Hepatocyte (in vitro differentiated cells): ENCODE data around the gene MLLT1. TPM values are rescaled to one million over a fixed set of nuclear protein-coding genes. Genes with fewer than 3 reads are reported as not detected.

ENCODE experiments used
- DNase-seq: peaks from one replicate; pipeline ENCODE4 v3.0.0-alpha.2; 2016; ENCODE audit warnings: low spot score
- H2AFZ ChIP-seq: fragments of 200-600 bp; sonication (generic); 2 replicates; pipeline ENCODE4 v1.6.0; 2016; ENCODE audit warnings: antibody characterized with exemption, mild to moderate bottlenecking
- H3K27ac ChIP-seq: fragments of 200-600 bp; sonication (generic); 2 replicates; pipeline ENCODE4 v1.5.1; 2016; ENCODE audit warnings: mild to moderate bottlenecking
- H3K27me3 ChIP-seq: fragments of 200-600 bp; sonication (generic); 2 replicates; pipeline ENCODE4 v1.6.1; 2016
- H3K36me3 ChIP-seq: fragments of 200-600 bp; sonication (generic); replicated peaks from 2 replicates; pipeline ENCODE4 v1.5.1; 2016; ENCODE audit warnings: low read depth; ENCODE audit not compliant: insufficient read depth
- H3K4me1 ChIP-seq: fragments of 200-600 bp; sonication (generic); 2 replicates; pipeline ENCODE4 v1.5.1; 2016; ENCODE audit warnings: mild to moderate bottlenecking, moderate library complexity; ENCODE audit not compliant: insufficient read depth
- H3K4me2 ChIP-seq: fragments of 200-600 bp; sonication (generic); 2 replicates; pipeline ENCODE4 v1.6.0; 2016
- H3K4me3 ChIP-seq: fragments of 200-600 bp; sonication (generic); 2 replicates; pipeline ENCODE4 v1.5.1; 2016; ENCODE audit warnings: mild to moderate bottlenecking
- H3K79me2 ChIP-seq: fragments of 200-600 bp; sonication (generic); 2 replicates; pipeline ENCODE4 v1.6.0; 2017; ENCODE audit warnings: mild to moderate bottlenecking
- H3K9me2 ChIP-seq: fragments of 200-600 bp; sonication (generic); replicated peaks from 2 replicates; pipeline ENCODE4 v1.6.0; 2017; ENCODE audit warnings: mild to moderate bottlenecking; ENCODE audit not compliant: insufficient read depth
- H3K9me3 ChIP-seq: fragments of 200-600 bp; sonication (generic); 2 replicates; pipeline ENCODE4 v1.5.1; 2016; ENCODE audit warnings: low read depth, mild to moderate bottlenecking
- H4K20me1 ChIP-seq: fragments of 200-600 bp; sonication (generic); 2 replicates; pipeline ENCODE4 v1.6.0; 2016; ENCODE audit warnings: mild to moderate bottlenecking; ENCODE audit not compliant: insufficient read depth, poor library complexity, severe bottlenecking
- EZH2 ChIP-seq: fragments of 200-600 bp; sonication (generic); IDR thresholded peaks from 2 replicates; pipeline ENCODE4 v1.6.1; 2016; ENCODE audit warnings: antibody characterized with exemption, mild to moderate bottlenecking, borderline replicate concordance
- EZH2phosphoT487 ChIP-seq: fragments of 200-600 bp; sonication (generic); IDR thresholded peaks from one replicate; pipeline ENCODE4 v1.6.1; 2018; ENCODE audit warnings: antibody characterized with exemption, mild to moderate bottlenecking, low read depth, moderate library complexity; ENCODE audit not compliant: unreplicated experiment, severe bottlenecking
- WGBS: methylation state at CpG from one replicate; pipeline ENCODE4 v1.1.6; 2016; ENCODE audit warnings: low lambda C conversion rate; ENCODE audit errors: missing lambda C conversion rate; 5-methylcytosine and 5-hydroxymethylcytosine counted together
- polyA plus RNA-seq: library from polyadenylated mRNA; unstranded; fragments of >200 nt; fragmentation: Nextera tagmentation; extraction: Ambion mirVana; gene quantifications from 2 replicates; pipeline ENCODE4 v1.2.1, GENCODE V29; 2016
- total RNA-seq: library from RNA; depleted of rRNA; stranded (reverse); fragments of >200 nt; gene quantifications from 2 replicates; pipeline ENCODE4 v1.2.3, GENCODE V29; 2014
- TF ChIP-seq, protein P1 (sequence below): fragments of 200-600 bp; sonication (generic); IDR thresholded peaks from 2 replicates; pipeline ENCODE4 v1.5.1; 2016; ENCODE audit warnings: antibody characterized with exemption, mild to moderate bottlenecking; ENCODE audit not compliant: poor library complexity

Gene MLLT1
- total and polyA plus RNA-seq, 2 experiments from 2014 or later = 17.2 to 23.3 TPM

GRCh38 chr19:6233056-6233826 lies 46.5 kb downstream of the MLLT1 start:
- Histone ChIP-seq H3K4me3 (no peak overlapping the region), H3K79me2 (peaks cover 95% of the 10 kb centered on the region), H3K27ac (peak overlapping the region; percentile 24), H3K27me3 (no peaks in the 10 kb centered on the region), H3K4me1 (peaks cover 18% of the 10 kb centered on the region), H2AFZ (no peak overlapping the region), H3K9me3 (no peaks in the 10 kb centered on the region), H3K4me2 (peak overlapping the region; percentile 12), H3K9me2 (no peaks in the 10 kb centered on the region), H3K36me3 (no peaks in the 10 kb centered on the region), H4K20me1 (peaks cover 67% of the 10 kb centered on the region)
- no peak for DNase-seq
- no peak for TF ChIP-seq EZH2
- TF ChIP-seq EZH2phosphoT487 = no peak
- TF ChIP-seq, protein P1, sequence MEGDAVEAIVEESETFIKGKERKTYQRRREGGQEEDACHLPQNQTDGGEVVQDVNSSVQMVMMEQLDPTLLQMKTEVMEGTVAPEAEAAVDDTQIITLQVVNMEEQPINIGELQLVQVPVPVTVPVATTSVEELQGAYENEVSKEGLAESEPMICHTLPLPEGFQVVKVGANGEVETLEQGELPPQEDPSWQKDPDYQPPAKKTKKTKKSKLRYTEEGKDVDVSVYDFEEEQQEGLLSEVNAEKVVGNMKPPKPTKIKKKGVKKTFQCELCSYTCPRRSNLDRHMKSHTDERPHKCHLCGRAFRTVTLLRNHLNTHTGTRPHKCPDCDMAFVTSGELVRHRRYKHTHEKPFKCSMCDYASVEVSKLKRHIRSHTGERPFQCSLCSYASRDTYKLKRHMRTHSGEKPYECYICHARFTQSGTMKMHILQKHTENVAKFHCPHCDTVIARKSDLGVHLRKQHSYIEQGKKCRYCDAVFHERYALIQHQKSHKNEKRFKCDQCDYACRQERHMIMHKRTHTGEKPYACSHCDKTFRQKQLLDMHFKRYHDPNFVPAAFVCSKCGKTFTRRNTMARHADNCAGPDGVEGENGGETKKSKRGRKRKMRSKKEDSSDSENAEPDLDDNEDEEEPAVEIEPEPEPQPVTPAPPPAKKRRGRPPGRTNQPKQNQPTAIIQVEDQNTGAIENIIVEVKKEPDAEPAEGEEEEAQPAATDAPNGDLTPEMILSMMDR = no peak
- WGBS = 91% methylated on average over 30 of the region's 30 CpGs

DNA sequence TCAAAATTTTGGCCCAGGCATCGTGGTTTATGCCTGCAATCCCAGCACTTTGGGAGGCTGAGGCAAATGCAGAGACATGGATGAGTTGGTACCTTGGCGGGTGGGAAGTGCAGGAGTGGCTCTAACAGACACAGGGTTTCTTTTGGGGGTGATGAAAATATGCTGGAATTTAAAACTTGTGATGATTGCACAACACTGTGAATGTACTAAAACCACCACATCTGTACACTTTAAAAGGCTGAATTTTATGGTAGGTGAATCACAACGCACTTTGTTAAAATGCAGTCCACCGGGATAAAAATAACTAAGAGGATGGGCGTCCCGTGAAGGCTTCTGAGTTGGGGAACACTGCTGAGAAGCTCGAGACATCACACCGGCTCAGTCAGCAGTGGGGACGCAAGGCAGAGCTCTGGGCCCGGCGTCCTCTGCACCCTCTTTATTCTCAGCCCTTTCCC lies 47.1 kb downstream of the MLLT1 start:
- DNase-seq = no peak
- no peaks in the 10 kb centered on the region for H3K9me2 ChIP-seq
- no peak overlapping the region for H2AFZ ChIP-seq
- H3K9me3 ChIP-seq = no peaks in the 10 kb centered on the region
- H4K20me1 ChIP-seq = peaks cover 61% of the 10 kb centered on the region
- H3K36me3 ChIP-seq = no peaks in the 10 kb centered on the region
- peaks cover 91% of the 10 kb centered on the region for H3K79me2 ChIP-seq
- 74% methylated on average over 11 of the region's 11 CpGs for WGBS
- peak overlapping the region; percentile 12 for H3K4me2 ChIP-seq
- peak overlapping the region; percentile 24 for H3K27ac ChIP-seq
- TF ChIP-seq, protein P1 = no peak
- TF ChIP-seq EZH2 (no peak), EZH2phosphoT487 (no peak)
- no peaks in the 10 kb centered on the region for H3K27me3 ChIP-seq
- H3K4me3 ChIP-seq = no peak overlapping the region
- peaks cover 18% of the 10 kb centered on the region for H3K4me1 ChIP-seq

- H4K20me1 ChIP-seq = peaks cover 57% of the 10 kb centered on the region
- TF ChIP-seq, protein P1 = no peak
- no peak for TF ChIP-seq EZH2phosphoT487
- TF ChIP-seq EZH2 = no peak
Measured at GRCh38 chr19:6230991-6231448, 48.8 kb downstream of the MLLT1 start.

More at GRCh38 chr19:6230991-6231448, 48.8 kb downstream of the MLLT1 start:
- Histone ChIP-seq H3K4me1 (peaks cover 18% of the 10 kb centered on the region), H3K4me2 (no peak overlapping the region), H3K4me3 (no peak overlapping the region), H2AFZ (no peak overlapping the region), H3K9me3 (no peaks in the 10 kb centered on the region), H3K79me2 (peaks cover 76% of the 10 kb centered on the region), H3K36me3 (no peaks in the 10 kb centered on the region), H3K27me3 (no peaks in the 10 kb centered on the region), H3K27ac (no peak overlapping the region), H3K9me2 (no peaks in the 10 kb centered on the region)
- 93% methylated on average over 17 of the region's 17 CpGs for WGBS
- DNase-seq = no peak
